HG03039 (cell line): Measurements from ENCODE around the gene YKT6.

ENCODE experiments used
- ATAC-seq: cut with Tn5 transposase; IDR thresholded peaks from one replicate; pipeline ENCODE4 v1.9.1; 2021; ENCODE audit warnings: mild to moderate bottlenecking, moderate library complexity; ENCODE audit not compliant: unreplicated experiment

YKT6 gene

DNA sequence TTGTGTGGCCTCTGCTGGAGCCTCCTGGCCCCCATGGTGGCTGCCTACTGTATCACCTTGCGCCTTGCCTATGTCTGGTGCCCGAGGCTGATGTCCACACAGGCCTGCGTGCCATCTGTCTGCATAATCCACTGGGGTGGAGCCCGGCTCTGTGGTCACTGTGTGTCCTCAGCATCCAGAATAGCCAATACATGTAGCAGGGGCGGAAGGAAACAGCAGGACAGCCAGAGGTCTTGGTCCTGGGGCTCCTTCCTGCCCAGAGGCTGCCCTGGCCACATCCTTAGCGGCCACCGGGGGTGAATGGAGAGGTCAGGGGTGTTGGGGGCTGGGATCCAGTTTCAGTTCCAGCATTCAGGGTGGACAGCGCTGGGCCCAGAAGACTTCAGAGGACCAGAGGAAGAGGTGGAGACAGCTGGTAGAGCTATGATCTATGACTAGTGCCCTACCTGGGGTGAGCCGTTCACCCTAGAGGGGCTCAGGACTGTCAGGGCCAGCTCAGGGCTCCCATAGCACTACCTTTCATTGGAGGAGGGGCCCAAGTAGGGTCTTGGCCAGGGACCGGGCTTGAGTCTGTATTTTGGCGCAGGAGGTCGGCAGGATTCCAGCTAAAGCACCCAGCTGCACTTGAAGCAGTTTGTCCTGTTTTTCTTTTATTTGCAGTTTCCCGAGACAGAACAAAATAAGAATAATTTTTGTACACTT is 15.9 kb downstream of the YKT6 start:
- no peak for ATAC-seq

DNA sequence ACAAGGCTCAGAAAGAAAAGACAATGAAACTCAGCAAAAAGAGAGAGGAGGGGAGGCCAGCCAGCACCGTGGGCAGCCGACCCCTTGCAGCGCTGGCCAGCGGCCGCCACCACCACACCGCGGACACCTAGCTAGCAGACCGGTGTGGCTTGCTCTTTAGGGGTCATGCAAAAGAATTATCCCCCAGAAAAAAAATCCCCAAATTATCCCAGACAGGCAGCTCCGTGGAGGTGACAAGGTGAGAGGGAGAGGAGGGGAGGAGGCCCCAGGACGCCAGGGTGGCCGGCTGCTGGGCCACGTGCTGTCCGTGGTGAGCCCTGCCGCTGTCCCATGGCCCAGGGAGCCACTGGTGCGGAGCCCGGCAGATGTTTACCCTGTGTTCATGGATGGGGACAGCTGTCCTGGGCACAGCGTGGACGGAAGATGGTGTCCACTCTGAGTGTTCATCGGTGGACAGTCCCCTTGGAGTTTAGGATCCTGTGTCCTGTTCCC is 16.5 kb downstream of the YKT6 start:
- ATAC-seq, result no peak

DNA sequence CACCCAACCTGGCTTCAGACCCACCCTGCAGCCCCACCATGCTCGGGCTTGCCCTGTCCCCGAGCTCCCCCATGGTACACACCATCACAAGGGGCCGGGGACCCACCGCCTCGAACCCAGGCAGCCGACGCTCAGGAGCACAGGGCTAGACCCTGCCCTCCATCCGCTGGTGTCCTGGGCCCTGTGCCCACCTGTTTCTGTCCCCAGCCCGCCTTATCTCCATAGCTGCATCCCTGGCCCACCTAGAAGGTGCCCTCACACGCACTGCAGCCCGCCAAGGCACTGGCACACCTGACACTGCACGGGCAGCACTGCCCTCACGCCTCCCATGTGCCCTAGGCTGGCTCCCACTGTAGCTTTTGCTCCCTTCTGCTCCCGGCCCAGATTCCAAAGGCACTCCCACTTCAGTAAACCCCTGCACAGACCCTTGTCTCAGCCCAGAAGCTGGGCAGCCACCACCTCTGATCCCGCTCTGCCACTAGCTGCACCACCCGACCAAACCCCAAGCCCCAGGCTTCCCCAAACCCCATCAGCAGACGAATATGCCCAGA is 17.1 kb downstream of the YKT6 start:
- no peak for ATAC-seq

DNA sequence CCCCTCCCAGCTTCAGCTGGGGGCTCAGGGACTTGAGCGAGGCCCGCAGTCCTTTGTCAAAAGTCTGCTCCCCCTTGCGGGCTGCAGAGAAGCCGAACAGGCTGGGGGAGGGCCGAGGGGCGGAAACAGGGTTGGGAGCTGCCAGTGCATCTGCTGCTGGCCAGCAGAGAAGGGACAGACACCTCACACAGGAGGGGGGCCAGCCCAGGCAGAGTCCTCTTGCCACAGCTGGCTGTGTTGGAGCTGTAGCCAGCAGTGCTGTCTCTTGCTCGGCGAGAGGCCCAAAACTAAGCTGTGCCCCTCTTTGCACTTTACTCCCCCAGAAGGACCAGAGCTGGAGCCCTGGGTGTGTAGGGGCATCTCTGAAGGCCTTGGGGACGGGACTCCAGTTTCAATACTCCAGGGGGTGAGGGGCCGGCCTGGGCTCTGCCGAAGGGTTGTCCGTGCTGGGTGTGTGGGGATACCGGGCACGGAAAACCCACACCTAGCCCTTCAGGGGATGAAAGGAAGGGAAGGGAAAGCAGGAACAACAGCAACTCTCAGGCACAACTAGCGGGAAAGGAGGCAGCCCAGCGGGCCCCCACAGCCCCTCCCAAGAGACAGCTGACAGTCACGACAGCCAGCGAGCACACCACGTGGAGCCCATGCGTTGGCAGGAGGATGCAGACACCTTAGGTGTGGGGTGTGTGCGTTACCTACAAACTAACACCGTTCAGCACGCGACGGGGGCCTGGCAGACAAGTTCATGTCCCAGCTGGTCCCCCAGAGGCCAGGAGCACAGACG is 17.8 kb downstream of the YKT6 start:
- ATAC-seq, result no peak

DNA sequence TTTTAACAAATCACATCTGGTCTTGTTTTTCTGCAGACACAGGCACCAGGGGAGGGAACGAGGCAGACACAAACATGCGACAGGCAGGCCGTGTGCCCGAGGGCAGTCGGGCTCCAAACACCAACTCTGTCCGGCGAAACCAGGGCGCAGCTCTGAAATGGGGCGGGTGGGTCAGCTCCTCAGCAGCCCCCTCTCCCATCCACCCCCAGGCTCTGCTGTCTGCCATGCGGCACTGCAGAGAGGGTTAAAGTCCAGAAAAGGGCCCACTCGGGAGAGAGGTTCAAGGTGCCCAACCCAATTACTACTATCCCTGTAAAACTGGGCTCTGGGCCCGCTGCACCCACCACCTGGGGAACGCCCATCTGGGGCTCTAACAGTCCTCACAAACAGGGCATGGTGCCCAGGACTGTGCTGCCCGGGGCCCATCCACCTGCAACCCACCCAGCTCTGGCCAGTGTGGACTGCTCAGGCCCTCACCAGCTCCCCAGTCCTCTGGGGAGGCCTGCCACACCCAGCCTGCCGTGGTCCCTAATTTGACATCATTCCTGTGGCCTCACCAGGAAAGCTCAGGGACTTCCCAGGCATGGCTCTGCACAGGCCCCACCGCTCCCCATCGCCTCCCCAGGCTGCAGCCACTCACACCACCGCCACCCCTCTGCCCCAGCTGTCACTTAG is 18.7 kb downstream of the YKT6 start:
- ATAC-seq, result no peak

DNA sequence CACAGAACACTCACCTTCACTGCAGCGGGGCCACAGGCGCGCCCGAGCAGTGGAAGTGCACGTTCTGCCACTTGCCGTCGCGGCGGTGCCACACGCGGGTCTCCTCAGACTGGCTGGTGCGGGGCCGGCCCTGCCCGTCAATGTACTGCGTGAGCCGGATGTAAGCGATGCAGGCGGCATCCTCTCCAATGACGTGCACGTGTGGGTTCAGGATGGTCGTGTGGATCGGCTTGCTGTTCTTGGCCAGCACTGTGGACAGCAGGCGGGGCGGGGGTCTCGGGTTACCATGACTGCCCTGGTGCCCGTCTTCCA is 19.2 kb downstream of the YKT6 start:
- no peak for ATAC-seq

DNA sequence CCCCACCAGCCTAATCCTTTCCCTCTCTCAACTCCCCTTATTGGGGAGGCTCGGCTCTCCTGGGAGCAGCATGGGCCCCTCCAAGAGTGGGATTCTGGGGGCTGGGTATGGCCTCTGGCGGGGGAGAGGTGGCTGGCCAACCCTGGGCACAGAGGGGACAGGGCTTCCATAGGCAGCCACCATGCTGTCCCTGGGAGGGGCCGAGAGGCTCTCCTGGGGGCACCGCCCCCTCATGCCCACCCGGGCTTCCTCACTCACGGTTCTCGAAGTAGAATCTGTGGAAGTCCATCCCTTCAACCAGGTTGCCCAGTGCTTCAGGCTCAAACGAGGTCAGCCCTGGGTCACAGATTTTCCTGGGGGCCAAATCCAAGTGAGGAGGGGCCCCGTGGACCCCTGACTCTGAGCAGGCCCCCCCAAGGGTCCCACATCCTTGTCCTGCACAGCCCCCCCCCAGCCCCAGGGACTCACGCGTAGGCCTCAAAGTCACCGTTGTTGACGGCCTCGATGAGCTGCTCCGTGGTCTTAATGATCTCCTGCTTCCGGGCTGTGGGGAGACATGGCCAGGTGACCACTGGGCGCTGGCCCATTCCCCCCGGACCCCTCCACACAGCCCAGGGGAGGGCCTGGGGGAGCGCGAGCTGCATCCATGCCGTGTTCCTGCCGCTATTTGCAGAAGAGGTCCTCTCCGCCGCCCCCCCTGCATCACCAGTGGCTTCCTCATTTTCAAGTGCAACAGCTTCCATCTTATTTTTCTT is 19.8 kb downstream of the YKT6 start:
- ATAC-seq, result no peak

DNA sequence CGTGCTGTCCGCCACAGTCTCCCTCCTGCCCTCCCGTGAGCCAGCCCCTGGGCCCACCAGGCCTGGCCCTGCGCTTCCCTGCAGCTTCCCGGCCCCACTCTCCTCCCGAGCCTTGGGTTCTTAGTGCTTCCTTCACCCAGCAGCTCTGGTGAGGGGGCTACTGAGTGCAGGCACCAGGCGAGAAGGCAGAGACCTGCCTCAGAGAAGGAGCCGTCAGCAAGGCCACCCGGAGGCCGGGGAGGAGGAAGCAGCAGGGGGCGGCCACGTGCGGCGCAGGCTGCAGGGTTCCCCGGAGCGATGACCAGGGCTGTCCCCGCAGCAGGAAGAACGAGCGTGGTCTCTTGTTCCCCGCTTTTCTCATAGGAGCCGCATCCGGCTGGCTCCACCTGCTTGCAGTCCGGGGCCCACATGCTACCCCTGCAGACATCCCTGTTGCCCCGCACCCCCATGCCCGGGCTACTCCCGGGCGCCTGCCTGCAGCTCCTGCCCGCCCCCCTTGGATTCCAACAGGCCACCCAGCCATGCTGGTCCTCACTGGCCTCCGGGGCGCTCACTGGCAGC is 20.5 kb downstream of the YKT6 start:
- ATAC-seq, result no peak

DNA sequence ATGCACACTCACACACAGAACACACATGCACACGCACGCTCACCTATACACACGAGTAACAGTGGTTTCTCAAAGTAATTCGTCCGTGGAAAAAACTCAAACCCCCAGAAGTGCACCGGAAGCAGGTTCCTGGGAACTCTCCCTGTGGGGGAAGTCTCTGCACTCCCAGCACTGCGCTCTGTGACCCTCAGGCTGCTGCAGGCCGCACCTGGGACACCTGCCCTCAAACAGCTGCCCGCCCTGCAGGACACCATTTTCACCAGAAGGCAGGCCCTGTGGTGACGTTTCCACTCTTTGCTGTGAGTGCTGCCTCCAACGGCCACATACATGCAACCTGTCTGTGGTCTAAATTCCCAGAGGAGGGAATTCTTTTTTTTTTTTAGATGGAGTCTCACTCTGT is 21.3 kb downstream of the YKT6 start:
- no peak for ATAC-seq

DNA sequence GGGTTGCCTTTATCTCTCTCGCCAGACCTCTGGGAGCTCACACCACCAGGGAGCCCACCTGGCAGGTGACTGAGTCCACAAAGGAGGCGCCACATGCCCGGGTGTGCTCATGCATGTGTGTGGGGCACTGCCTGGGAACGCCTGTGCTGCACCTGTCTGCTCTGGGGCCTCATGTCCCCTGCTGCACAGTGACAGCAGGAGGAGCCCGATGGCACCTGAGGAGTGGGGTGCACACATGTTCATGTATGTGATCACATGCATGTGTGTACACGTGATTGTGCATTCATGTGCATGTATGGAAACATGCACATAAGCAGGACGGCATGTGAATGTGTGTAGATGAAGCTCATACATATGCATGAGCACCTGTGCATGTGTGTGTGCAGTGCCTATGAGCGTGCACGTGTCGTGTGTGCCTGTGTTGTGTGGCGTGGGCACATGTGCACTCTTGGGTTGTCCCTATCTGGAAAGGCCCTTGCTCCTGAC is 22.0 kb downstream of the YKT6 start:
- no peak for ATAC-seq

DNA sequence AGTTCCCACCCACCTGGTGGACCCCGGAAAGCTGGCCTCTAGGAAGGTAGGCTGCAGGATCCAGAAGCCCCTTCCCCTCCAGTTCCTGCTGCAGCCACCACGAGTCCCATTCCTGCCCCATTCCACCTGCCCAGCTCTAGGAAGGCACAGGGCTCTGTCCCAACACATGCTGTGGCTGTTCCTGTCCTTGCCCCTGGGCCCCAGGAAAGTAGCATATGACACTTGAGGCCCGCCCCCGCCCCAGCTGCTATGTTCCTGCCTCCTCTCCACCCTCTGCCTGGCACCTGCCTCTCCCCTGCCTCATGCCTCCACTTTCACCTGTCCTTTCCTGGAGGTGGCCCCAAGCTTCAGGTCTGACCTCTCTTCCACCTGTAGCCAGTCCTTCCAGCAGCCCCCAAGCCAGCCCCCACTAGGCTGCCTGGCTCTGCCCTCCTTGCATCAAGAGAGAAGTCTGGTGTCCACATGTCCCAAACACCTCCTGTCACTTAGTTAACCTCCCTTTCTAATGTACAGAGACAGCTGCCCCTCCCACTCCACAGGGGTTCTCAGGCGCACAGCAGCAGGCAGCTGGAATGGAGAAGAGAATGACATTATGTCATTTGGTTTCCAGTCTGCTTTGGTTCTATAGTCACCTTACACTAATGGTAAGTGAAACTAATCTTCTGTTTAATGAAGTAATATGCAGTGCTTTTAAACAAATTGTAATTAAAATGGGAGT is 22.7 kb downstream of the YKT6 start:
- ATAC-seq, result no peak

DNA sequence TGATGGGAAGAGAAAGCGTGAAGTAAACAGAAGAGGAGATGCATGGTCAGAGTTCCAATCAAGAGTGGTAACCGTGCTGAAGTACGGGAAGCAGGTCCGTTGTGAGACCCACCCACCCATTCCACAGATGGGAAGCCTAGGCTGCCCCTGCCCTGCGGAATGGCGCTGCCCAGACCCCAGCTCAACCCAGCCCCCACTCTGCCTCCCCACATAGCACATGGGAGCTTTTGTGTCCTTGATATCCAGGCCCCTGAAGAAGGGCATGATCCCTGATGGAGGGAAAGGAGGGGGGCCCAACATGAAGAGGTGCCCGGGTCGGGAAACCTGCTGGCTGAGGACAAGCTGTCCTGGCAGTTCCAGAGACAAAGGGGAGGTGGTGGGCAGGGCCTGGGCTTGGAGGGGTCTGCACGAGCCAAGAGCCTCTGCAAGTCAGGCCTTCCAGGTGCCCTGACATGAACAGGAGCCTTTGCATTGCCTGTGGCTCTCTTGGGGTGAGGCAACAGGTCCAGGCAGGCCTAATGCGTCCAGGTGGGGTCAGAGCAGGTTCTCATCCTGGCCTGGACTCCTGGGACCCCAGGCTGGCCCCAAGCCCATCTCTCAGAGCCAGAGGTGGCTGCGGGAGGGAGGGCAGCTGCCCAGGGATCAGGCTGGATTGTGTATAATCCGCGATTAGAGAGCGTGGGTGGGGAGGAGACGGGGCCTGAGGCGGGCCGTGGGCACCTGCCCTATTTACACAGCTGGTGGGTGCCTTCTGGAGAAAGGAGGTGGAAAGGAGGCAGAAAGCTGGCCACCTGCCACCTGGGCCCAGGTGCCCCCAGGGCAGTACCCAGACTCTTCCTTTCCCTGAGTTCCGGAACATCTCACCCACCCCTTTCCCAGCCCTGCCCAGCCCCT is 23.5 kb downstream of the YKT6 start:
- no peak for ATAC-seq

DNA sequence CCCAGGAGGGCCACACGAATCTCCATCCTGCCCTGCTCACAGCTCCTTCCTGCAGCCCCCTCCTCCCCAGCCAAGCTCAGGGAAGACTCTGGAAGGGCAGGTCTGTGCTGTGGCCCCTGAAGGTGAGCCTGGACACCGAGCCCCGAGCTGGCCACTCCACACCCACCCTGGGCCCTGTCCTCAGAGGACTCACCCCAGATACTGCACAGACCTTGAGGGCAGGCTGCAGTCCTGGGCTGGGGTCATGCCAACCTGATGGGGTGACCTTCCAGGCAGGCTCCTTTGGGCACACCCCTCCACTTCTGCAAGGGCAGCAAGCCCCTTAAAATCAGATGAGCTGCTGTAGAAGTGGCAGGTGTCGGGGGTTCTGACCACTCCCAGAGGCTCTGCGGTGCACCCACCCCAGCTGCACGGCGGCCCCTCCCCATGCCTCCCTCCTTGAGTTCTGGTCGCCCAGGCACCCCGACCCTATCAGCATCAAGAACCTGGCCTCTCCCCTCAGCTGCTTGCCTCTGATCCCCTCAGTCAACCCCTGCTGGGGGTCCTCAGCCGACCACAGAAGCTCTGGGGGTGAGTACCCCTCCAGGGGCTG is 24.3 kb downstream of the YKT6 start:
- ATAC-seq, result no peak

DNA sequence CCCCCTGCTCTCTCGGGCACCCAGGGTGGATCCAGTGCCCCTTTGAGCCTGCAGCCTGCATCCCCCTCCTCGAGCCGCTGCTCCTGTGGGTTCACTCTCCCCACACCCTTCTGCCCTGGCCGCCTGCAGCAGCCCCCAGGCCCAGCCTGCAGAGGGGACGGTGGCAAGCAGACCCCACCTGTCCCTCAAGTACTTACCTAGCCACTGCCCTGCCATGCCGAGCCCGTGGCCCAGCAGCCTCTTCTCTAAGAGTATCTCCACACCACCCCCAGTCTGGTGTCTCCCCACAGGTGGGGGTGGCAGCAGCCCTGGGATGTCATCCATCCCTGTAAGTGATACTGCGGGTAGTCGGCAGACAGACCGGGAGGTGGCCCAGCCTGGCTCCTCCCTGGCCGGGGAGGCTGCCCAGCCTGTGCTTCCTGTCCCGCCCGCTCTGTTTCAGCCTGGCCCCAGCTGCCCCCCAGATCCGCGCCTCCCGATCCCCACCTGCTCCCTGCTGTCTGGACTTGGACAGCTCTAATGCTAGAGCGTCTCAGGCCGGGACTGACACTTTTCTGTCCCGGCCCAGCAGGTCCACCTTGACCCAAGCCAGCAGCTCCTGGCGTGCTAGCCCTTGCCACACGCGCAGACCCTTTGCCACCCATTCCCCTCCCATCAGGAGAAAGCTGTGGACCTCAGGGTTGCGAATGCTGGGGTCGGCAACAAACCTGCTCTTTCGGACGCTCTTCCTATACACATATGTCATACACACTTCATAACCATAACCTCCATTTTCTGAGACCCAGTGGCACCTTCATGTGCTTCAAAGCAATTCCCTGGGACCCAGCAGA is 25.0 kb downstream of the YKT6 start:
- no peak for ATAC-seq

DNA sequence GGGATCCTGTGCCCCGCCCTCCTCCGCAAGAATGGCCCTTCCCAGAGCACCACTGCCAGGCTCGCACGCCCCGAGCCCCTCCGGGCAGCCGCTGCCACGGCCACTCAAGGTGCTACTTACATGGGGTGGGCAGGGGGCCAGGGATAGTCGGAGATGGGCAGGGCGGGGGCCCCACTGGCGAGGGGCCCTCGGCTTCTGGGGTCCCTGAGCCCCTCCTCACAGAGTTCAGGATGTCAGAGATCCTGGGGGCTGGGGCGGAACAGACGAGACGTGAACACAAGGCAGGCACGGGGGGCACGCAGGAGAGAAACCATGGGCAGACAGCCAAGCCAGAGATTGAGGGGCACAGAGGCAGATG is 25.6 kb downstream of the YKT6 start:
- no peak for ATAC-seq

DNA sequence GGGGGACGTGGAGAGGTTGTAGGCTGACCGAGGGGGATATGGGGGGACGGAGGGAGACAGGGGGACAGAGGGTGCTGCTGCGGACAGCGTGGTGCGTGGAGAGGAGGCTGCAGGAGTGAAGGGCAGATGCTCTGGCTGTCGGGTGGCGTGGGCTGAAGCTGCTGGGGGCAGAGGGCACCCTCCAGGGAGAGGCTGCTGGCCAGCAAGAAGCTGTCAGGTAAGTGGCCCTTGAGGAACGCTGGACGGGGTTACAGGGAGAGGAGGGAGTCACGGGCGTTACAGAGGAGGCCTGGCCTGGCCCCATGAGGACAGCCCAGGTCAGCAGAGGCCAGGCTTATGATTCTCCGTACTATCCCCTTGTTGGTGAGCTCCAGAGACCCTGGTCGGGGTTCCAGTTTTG is 27.1 kb downstream of the YKT6 start:
- no peak for ATAC-seq

DNA sequence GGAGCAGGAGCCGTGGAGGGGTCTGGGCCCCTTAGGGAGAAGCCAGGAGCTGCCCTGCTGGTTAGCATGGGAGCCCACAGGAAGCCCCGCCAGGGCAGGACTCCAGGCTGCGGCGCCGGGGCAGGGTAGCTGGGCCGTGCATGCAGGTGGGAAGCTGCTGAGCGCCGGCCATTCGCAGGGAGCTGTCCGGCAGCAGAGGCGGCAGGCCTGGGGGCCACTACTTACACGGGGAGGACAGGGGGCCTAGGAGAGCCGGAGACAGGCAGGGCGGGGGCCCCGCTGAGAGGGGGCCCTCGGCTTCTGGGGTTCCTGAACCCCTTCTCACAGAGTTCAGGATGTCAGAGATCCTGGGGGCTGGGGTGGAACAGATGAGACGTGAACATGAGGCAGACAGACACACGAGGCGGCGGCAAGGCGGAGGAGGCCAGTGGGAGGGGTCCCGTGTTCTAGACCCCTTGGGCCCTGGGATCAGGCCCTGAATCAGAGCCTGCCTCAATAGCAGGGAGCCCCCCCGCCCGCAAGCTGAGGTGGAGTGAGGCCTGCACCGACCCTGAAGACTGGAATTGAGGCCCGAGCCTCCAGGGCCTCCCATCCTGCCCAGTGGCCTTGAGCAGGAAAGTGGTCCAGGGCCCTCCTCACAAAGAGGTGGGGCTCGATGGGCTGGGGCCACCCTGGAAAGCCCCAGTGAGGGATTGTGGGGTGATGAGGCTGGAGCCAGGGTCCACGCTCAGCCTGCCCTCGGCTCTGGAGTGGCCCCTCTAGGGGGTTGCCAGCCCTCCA is 28.0 kb downstream of the YKT6 start:
- no peak for ATAC-seq
